Naive B cell (primary cell): Measurements from ENCODE around the gene ZNF804B. TPM values are rescaled to one million over a fixed set of nuclear protein-coding genes. Genes with fewer than 3 reads are reported as not detected.

ENCODE experiments used
- ATAC-seq, 2 donors: fragments of 150-1000 bp; cut with Tn5 transposase; 2 replicates each; pipeline ENCODE4 v1.10.0; 2021; ENCODE audit warnings: low read depth in 2 of 2, mild to moderate bottlenecking in 2 of 2, moderate library complexity in 2 of 2
- DNase-seq: peaks from one replicate; pipeline ENCODE4 v3.0.0; 2022
- H3K27ac Mint-ChIP-seq, 6 donors: one replicate each; pipeline ENCODE4 v1.8.0; 2020 to 2022; ENCODE audit warnings: mild to moderate bottlenecking in 6 of 6, mixed read lengths in 6 of 6, moderate library complexity in 5 of 6, inconsistent platforms in 2 of 6
- H3K27me3 Mint-ChIP-seq, 3 donors: one replicate each; pipeline ENCODE4 v1.8.0; 2021 to 2022; ENCODE audit warnings: mixed read lengths in 3 of 3, mild to moderate bottlenecking in 1 of 3
- H3K36me3 Mint-ChIP-seq, 2 donors: one replicate each; pipeline ENCODE4 v1.8.0; 2020 to 2022; ENCODE audit warnings: mixed read lengths in 2 of 2, inconsistent platforms in 1 of 2, mild to moderate bottlenecking in 1 of 2
- H3K4me1 Mint-ChIP-seq, 3 donors: one replicate each; pipeline ENCODE4 v1.8.0; 2020 to 2022; ENCODE audit warnings: mixed read lengths in 3 of 3, inconsistent platforms in 1 of 3, mild to moderate bottlenecking in 1 of 3, moderate library complexity in 1 of 3
- H3K4me3 Mint-ChIP-seq, 8 donors: one replicate each; pipeline ENCODE4 v1.8.0; 2020 to 2022; ENCODE audit warnings: mild to moderate bottlenecking in 8 of 8, mixed read lengths in 8 of 8, moderate library complexity in 8 of 8, inconsistent platforms in 2 of 8
- H3K9me3 Mint-ChIP-seq, 7 donors: one replicate each; pipeline ENCODE4 v1.8.0; 2020 to 2022; ENCODE audit warnings: mixed read lengths in 7 of 7, mild to moderate bottlenecking in 5 of 7, inconsistent platforms in 2 of 7, moderate library complexity in 1 of 7
- polyA plus RNA-seq, 6 donors: library from polyadenylated mRNA; unstranded; fragments of 300-500 nt; fragmentation: Illumina TruSeq; gene quantifications; one replicate each; pipeline ENCODE4 v1.2.3, GENCODE V29; 2021; ENCODE audit warnings: low read depth in 6 of 6

Gene ZNF804B
- polyA plus RNA-seq, 6 donors from 2014 or later, result not detected

DNA sequence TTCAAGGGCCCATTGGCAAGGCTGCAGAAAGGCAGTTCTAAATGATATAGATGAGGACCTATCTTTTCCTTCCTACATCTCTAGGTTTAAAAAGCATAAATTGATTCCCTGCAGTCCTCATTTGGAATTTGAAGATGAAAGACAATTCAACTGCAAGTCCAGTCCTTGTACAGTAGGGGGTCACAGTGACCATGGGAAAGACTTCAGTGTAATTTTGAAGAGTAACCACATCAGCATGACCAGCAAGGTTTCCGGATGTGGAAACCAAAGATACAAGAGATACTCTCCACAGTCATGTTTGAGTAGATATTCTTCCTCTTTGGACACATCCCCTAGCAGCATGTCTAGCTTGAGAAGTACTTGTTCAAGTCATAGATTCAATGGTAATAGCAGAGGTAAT lies 575.3 kb downstream of the ZNF804B start:
- ATAC-seq, result no peak
- H3K27ac Mint-ChIP-seq, result no peak overlapping the region
- DNase-seq, result no peak

GRCh38 chr7:89335490-89335889 lies 576.0 kb downstream of the ZNF804B start:
- no peaks in the 10 kb centered on the region for H3K36me3 Mint-ChIP-seq
- H3K27ac Mint-ChIP-seq, result no peak overlapping the region
- no peak for DNase-seq
- no peak for ATAC-seq
- no peak overlapping the region for H3K4me3 Mint-ChIP-seq
- H3K27me3 Mint-ChIP-seq, result no peaks in the 10 kb centered on the region
- H3K9me3 Mint-ChIP-seq, result peaks cover 0 to 10% (median 3%) of the 10 kb centered on the region in 7 donors
- H3K4me1 Mint-ChIP-seq, result no peaks in the 10 kb centered on the region

More for the DNA sequence above, 575.3 kb downstream of the ZNF804B start:
- Mint-ChIP-seq H3K27me3 (no peaks in the 10 kb centered on the region), H3K4me1 (no peaks in the 10 kb centered on the region), H3K4me3 (no peak overlapping the region), H3K36me3 (no peaks in the 10 kb centered on the region), H3K9me3 (peaks cover 0 to 10% (median 3%) of the 10 kb centered on the region in 7 donors)

DNA sequence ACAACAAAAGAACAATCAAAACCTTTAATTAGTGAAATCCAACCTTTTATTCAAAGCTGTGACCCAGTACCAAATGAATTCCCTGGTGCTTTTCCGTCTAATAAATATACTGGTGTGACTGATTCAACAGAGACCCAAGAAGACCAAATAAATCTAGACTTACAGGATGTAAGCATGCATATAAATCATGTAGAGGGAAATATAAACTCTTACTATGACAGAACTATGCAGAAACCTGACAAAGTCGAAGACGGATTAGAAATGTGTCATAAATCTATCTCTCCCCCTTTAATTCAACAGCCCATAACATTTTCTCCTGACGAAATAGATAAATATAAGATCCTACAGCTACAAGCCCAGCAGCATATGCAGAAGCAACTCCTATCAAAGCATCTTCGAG lies 576.6 kb downstream of the ZNF804B start:
- Mint-ChIP-seq H3K27me3 (no peaks in the 10 kb centered on the region), H3K9me3 (peaks cover 0 to 10% (median 3%) of the 10 kb centered on the region in 7 donors), H3K4me3 (no peak overlapping the region), H3K36me3 (no peaks in the 10 kb centered on the region), H3K4me1 (no peaks in the 10 kb centered on the region), H3K27ac (no peak overlapping the region)
- ATAC-seq, result no peak
- DNase-seq, result no peak

GRCh38 chr7:89339748-89340147 lies 580.2 kb downstream of the ZNF804B start:
- H3K27ac Mint-ChIP-seq, result no peak overlapping the region
- no peaks in the 10 kb centered on the region for H3K36me3 Mint-ChIP-seq
- no peaks in the 10 kb centered on the region for H3K27me3 Mint-ChIP-seq
- H3K9me3 Mint-ChIP-seq, result peaks cover 0 to 10% (median 2%) of the 10 kb centered on the region in 7 donors
- no peak for DNase-seq
- H3K4me1 Mint-ChIP-seq, result no peaks in the 10 kb centered on the region
- no peak overlapping the region for H3K4me3 Mint-ChIP-seq
- ATAC-seq, result no peak

DNA sequence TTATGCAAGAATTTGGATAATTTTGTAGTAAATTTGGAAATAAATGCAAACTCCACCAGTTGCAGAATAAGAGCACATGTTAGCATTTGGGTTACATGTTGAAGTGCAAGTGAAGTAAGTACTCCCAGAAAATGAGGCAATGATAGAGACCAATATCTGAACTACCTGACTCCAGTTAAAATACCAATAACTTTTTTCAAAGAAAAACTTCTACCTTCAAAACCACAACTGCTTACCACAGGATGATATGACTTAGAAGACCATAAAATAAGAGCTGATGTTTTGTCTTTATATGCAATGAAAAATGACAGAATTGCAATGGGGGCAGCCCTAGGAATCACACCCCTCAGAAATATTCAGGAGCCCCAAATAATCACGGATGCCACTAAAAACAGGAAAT lies 597.6 kb downstream of the ZNF804B start:
- Mint-ChIP-seq H3K4me3 (no peak overlapping the region), H3K27ac (no peak overlapping the region), H3K9me3 (peaks cover 0 to 11% (median 2%) of the 10 kb centered on the region in 7 donors), H3K27me3 (no peaks in the 10 kb centered on the region), H3K36me3 (no peaks in the 10 kb centered on the region), H3K4me1 (no peaks in the 10 kb centered on the region)
- no peak for DNase-seq
- ATAC-seq, result no peak

DNA sequence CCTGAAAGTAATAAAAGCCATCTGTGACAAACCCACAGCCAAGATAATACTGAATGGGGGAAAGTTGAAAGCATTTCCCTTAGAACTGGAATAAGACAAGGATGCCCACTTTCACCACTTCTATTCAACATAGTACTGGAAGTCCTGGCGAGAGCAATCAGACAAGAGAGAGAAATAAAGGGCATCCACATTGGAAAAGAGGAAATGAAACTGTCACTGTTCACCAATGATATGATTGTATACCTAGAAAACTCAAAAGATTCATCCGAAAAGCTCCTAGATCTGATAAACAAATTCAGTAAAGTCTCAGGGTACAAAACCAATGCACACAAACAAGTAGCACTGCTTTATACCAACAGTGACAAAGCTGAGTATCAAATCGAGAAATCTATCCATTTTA lies 617.7 kb downstream of the ZNF804B start:
- Mint-ChIP-seq H3K27me3 (no peaks in the 10 kb centered on the region), H3K36me3 (no peaks in the 10 kb centered on the region), H3K27ac (no peak overlapping the region), H3K4me3 (no peak overlapping the region), H3K9me3 (peaks cover 0 to 9% (median 0%) of the 10 kb centered on the region in 7 donors), H3K4me1 (no peaks in the 10 kb centered on the region)
- ATAC-seq (no peak), DNase-seq (no peak)

- Mint-ChIP-seq H3K27ac (no peak overlapping the region), H3K9me3 (peaks cover 0 to 14% (median 2%) of the 10 kb centered on the region in 7 donors), H3K27me3 (no peaks in the 10 kb centered on the region), H3K36me3 (no peaks in the 10 kb centered on the region), H3K4me1 (no peaks in the 10 kb centered on the region), H3K4me3 (no peak overlapping the region)
- ATAC-seq (no peak), DNase-seq (no peak)
Observed at GRCh38 chr7:89385411-89385810, 625.9 kb downstream of the ZNF804B start.

Other genes with a start within 250 kb of the ZNF804B start
- not detected for gene TEX47, start 36.0 kb downstream of the ZNF804B start, polyA plus RNA-seq